C4-2B (cell line): Measurements from ENCODE around the gene TTBK2.

ENCODE experiments used
- H3K27ac ChIP-seq: fragments of 450-650 bp; 2 replicates; pipeline ENCODE4 v1.5.1; 2017
- CTCF ChIP-seq: fragments of 450-650 bp; conservative IDR thresholded peaks from 2 replicates; pipeline ENCODE4 v1.5.1; 2017; ENCODE audit warnings: mild to moderate bottlenecking
- ZFX ChIP-seq: fragments of 450-650 bp; IDR thresholded peaks from 2 replicates; pipeline ENCODE4 v1.6.1; 2017

TTBK2 gene

DNA sequence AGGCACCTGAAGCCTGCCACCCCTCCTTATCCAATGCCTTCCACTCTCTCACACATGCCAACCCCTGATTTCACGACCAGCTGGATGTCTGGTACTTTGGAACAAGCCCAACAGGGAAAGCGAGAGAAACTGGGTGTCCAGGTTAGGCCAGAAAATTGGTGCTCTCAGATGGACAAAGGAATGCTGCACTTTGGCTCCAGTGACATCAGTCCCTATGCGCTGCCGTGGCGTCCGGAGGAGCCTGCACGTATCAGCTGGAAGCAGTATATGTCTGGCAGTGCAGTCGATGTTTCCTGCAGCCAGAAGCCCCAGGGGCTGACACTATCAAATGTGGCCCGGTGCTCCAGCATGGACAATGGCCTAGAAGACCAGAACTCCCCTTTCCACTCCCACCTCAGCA is 228.8 kb downstream of the TTBK2 start:
- no peak overlapping the region for H3K27ac ChIP-seq
- TF ChIP-seq ZFX (no peak), CTCF (no peak)

- H3K27ac ChIP-seq: no peak overlapping the region
- TF ChIP-seq CTCF (no peak), ZFX (no peak)
Measured at GRCh38 chr15:42691308-42691707, 229.3 kb downstream of the TTBK2 start.
